Neural progenitor cell (in vitro differentiated cells): Measurements from ENCODE around the gene CCDC178. TPM values are rescaled to one million over a fixed set of nuclear protein-coding genes. Genes with fewer than 3 reads are reported as not detected.

Source experiments
- DNase-seq: peaks from one replicate; pipeline ENCODE4 v3.0.0-alpha.2; 2016; ENCODE audit warnings: low spot score
- H2AFZ ChIP-seq: fragments of 200-600 bp; sonication (generic); replicated peaks from 2 replicates; pipeline ENCODE4 v1.6.1; 2016; ENCODE audit warnings: antibody characterized with exemption
- H3F3A ChIP-seq: fragments of 200-600 bp; sonication (generic); 2 replicates; pipeline ENCODE4 v1.6.1; 2016; ENCODE audit warnings: antibody characterized with exemption, low read depth
- H3K27ac ChIP-seq: fragments of 200-600 bp; sonication (generic); 2 replicates; pipeline ENCODE4 v1.5.1; 2016; ENCODE audit warnings: mild to moderate bottlenecking
- H3K27me3 ChIP-seq: fragments of 200-600 bp; sonication (generic); 2 replicates; pipeline ENCODE4 v1.6.1; 2016; ENCODE audit warnings: mild to moderate bottlenecking, moderate library complexity
- H3K36me3 ChIP-seq: fragments of 200-600 bp; sonication (generic); 2 replicates; pipeline ENCODE4 v1.5.1; 2016
- H3K4me1 ChIP-seq: fragments of 200-600 bp; sonication (generic); 2 replicates; pipeline ENCODE4 v1.6.1; 2016; ENCODE audit warnings: mixed run types
- H3K4me2 ChIP-seq: fragments of 200-600 bp; sonication (generic); 2 replicates; pipeline ENCODE4 v1.6.1; 2016
- H3K4me3 ChIP-seq: fragments of 200-600 bp; sonication (generic); 2 replicates; pipeline ENCODE4 v1.5.1; 2016
- H3K79me2 ChIP-seq: fragments of 200-600 bp; sonication (generic); 2 replicates; pipeline ENCODE4 v1.6.1; 2016; ENCODE audit warnings: low read depth
- H3K9ac ChIP-seq: fragments of 200-600 bp; sonication (generic); 2 replicates; pipeline ENCODE4 v1.6.1; 2016
- H3K9me3 ChIP-seq: fragments of 200-600 bp; sonication (generic); 2 replicates; pipeline ENCODE4 v1.5.1; 2016; ENCODE audit warnings: low read depth
- H4K20me1 ChIP-seq: fragments of 200-600 bp; sonication (generic); 2 replicates; pipeline ENCODE4 v1.6.1; 2016; ENCODE audit warnings: low read depth
- H3K27ac Mint-ChIP-seq: 3 replicates; pipeline ENCODE4 v1.8.0; 2021; ENCODE audit warnings: mixed read lengths
- H3K27me3 Mint-ChIP-seq: 2 replicates; pipeline ENCODE4 v1.8.0; 2022; ENCODE audit warnings: low read depth, mild to moderate bottlenecking, inconsistent platforms, moderate library complexity, mixed read lengths; ENCODE audit not compliant: insufficient read depth
- H3K36me3 Mint-ChIP-seq: 3 replicates; pipeline ENCODE4 v1.8.0; 2021; ENCODE audit warnings: mixed read lengths
- H3K4me1 Mint-ChIP-seq: 3 replicates; pipeline ENCODE4 v1.8.0; 2021; ENCODE audit warnings: mixed read lengths
- H3K4me3 Mint-ChIP-seq: 3 replicates; pipeline ENCODE4 v1.8.0; 2021; ENCODE audit warnings: mild to moderate bottlenecking, moderate library complexity, mixed read lengths
- H3K9me3 Mint-ChIP-seq: 3 replicates; pipeline ENCODE4 v1.8.0; 2020; ENCODE audit warnings: mixed read lengths
- CTCF ChIP-seq: fragments of 200-600 bp; sonication (generic); IDR thresholded peaks from 2 replicates; pipeline ENCODE4 v1.5.1; 2017; ENCODE audit warnings: antibody characterized with exemption, mild to moderate bottlenecking
- EZH2 ChIP-seq: fragments of 200-600 bp; sonication (generic); IDR thresholded peaks from 2 replicates; pipeline ENCODE4 v1.6.1; 2017; ENCODE audit warnings: antibody characterized with exemption, mild to moderate bottlenecking, moderate library complexity
- EZH2phosphoT487 ChIP-seq: fragments of 200-600 bp; sonication (generic); IDR thresholded peaks from 2 replicates; pipeline ENCODE4 v1.6.1; 2017; ENCODE audit warnings: antibody characterized with exemption
- total RNA-seq: library from RNA; depleted of rRNA; stranded (reverse); fragments of >200 nt; gene quantifications from 2 replicates; pipeline ENCODE4 v1.2.3, GENCODE V29; 2015; ENCODE audit warnings: low replicate concordance

Gene CCDC178
- total RNA-seq, 1 donor from 2014 or later = 0.51 TPM

DNA sequence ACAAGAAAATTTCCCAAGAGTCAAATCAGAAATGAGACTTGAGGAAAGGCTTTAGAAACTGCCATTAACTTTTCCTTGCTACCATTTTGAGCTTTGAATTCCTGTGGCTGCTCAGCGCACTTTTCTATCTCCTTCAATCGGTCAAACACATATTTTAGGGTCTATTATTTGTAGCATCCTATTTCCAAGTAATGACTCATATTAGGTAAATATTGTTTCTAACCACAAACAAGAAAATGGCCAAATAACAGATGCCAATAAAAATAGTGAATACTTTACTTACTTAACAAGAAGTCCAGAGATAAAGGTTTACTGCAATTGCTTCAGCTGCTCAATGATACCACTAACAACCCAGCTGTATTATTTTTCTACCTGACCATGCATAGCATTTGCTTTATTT, 29.7 kb upstream of the CCDC178 start:
- Histone ChIP-seq H3K27me3 (no peaks in the 10 kb centered on the region), H3K4me2 (no peak overlapping the region), H3K4me3 (no peak overlapping the region), H3K36me3 (no peaks in the 10 kb centered on the region), H3K9me3 (no peaks in the 10 kb centered on the region), H2AFZ (no peak overlapping the region), H3K4me1 (no peaks in the 10 kb centered on the region), H3K27ac (no peak overlapping the region), H4K20me1 (no peaks in the 10 kb centered on the region), H3K79me2 (no peaks in the 10 kb centered on the region), H3F3A (no peaks in the 10 kb centered on the region), H3K9ac (no peak overlapping the region)
- H3K36me3 Mint-ChIP-seq = no peaks in the 10 kb centered on the region
- TF ChIP-seq EZH2 = no peak
- no peak for TF ChIP-seq CTCF
- TF ChIP-seq EZH2phosphoT487 = no peak
- DNase-seq = no peak
- H3K27ac Mint-ChIP-seq = no peak overlapping the region
- H3K9me3 Mint-ChIP-seq = no peaks in the 10 kb centered on the region
- no peaks in the 10 kb centered on the region for H3K27me3 Mint-ChIP-seq
- H3K4me3 Mint-ChIP-seq = no peak overlapping the region
- H3K4me1 Mint-ChIP-seq = no peaks in the 10 kb centered on the region

DNA sequence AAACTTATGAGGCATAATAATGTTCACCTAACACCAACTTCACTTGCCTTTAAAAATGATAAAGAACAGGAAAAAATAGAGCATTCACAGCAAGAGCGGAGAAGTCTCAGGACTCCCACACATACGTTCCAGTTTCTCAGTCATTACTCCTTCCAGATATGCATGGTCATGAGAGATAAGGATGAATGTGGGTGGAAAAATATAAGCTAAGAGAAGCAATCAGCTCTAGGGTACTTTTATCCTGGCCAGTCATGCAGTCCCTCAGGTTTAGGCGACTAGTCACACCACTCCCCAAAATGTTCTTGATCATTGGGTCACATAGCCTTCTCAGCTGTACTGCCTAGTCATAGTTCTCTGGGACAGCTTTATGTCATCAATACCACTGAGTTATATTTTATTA, 29.2 kb upstream of the CCDC178 start:
- Mint-ChIP-seq H3K9me3 (no peaks in the 10 kb centered on the region), H3K27ac (no peak overlapping the region), H3K4me1 (no peaks in the 10 kb centered on the region), H3K4me3 (no peak overlapping the region), H3K36me3 (no peaks in the 10 kb centered on the region), H3K27me3 (no peaks in the 10 kb centered on the region)
- Histone ChIP-seq H3K4me2 (no peak overlapping the region), H2AFZ (no peak overlapping the region), H3K9me3 (no peaks in the 10 kb centered on the region), H3K27me3 (no peaks in the 10 kb centered on the region), H3K4me3 (no peak overlapping the region), H3K27ac (no peak overlapping the region), H4K20me1 (no peaks in the 10 kb centered on the region), H3K4me1 (no peaks in the 10 kb centered on the region), H3K79me2 (no peaks in the 10 kb centered on the region), H3F3A (no peaks in the 10 kb centered on the region), H3K9ac (no peak overlapping the region), H3K36me3 (no peaks in the 10 kb centered on the region)
- DNase-seq = no peak
- TF ChIP-seq CTCF = no peak
- TF ChIP-seq EZH2phosphoT487 = no peak
- no peak for TF ChIP-seq EZH2

- no peaks in the 10 kb centered on the region for H3K27me3 ChIP-seq
- TF ChIP-seq EZH2phosphoT487 (no peak), EZH2 (no peak)
- H3K4me3 Mint-ChIP-seq = no peak overlapping the region
- no peaks in the 10 kb centered on the region for H3K9me3 ChIP-seq
- no peak overlapping the region for H3K4me2 ChIP-seq
- H2AFZ ChIP-seq = no peak overlapping the region
- no peak overlapping the region for H3K4me3 ChIP-seq
- no peaks in the 10 kb centered on the region for H3K36me3 Mint-ChIP-seq
- H3K4me1 Mint-ChIP-seq = no peaks in the 10 kb centered on the region
- no peak overlapping the region for H3K9ac ChIP-seq
- H3K27me3 Mint-ChIP-seq = no peaks in the 10 kb centered on the region
- no peak overlapping the region for H3K27ac ChIP-seq
- no peaks in the 10 kb centered on the region for H3K79me2 ChIP-seq
- H3K27ac Mint-ChIP-seq = no peak overlapping the region
- H4K20me1 ChIP-seq = no peaks in the 10 kb centered on the region
- H3F3A ChIP-seq = no peaks in the 10 kb centered on the region
- H3K36me3 ChIP-seq = no peaks in the 10 kb centered on the region
- H3K9me3 Mint-ChIP-seq = no peaks in the 10 kb centered on the region
- H3K4me1 ChIP-seq = no peaks in the 10 kb centered on the region
- no peak for DNase-seq
These were observed 27.0 kb upstream of the CCDC178 start for GRCh38 chr18:33467531-33467930.

DNA sequence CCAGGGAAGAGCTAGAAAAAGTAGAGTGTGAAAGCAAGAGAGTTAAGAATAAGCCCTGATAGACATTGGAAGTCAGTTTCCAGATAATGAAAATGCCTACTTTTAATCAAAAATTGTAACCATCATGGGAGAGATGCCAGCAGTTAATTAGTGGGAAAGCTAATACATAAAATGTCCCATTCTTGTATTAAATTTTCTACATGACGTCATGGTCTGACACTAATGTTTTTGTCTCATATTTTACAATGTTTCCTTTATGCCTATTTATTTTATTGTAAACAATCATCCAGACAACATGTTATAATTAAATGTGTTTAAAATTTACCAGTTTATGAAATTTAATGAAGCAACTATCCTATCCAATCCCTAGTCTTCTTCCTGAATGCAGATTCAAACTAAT, 26.3 kb upstream of the CCDC178 start:
- H3K27me3 ChIP-seq = no peaks in the 10 kb centered on the region
- no peak overlapping the region for H3K27ac Mint-ChIP-seq
- H3K27ac ChIP-seq = no peak overlapping the region
- H2AFZ ChIP-seq = no peak overlapping the region
- H3K4me1 ChIP-seq = no peaks in the 10 kb centered on the region
- H3K4me3 ChIP-seq = no peak overlapping the region
- H3K36me3 ChIP-seq = no peaks in the 10 kb centered on the region
- no peaks in the 10 kb centered on the region for H3K9me3 ChIP-seq
- H4K20me1 ChIP-seq = no peaks in the 10 kb centered on the region
- no peaks in the 10 kb centered on the region for H3F3A ChIP-seq
- H3K36me3 Mint-ChIP-seq = no peaks in the 10 kb centered on the region
- H3K9ac ChIP-seq = no peak overlapping the region
- no peak for TF ChIP-seq CTCF
- TF ChIP-seq EZH2 = no peak
- TF ChIP-seq EZH2phosphoT487 = no peak
- no peaks in the 10 kb centered on the region for H3K4me1 Mint-ChIP-seq
- no peak overlapping the region for H3K4me2 ChIP-seq
- no peak overlapping the region for H3K4me3 Mint-ChIP-seq
- no peak for DNase-seq
- H3K27me3 Mint-ChIP-seq = no peaks in the 10 kb centered on the region
- no peaks in the 10 kb centered on the region for H3K79me2 ChIP-seq
- H3K9me3 Mint-ChIP-seq = no peaks in the 10 kb centered on the region
